Stimulated activated CD8-positive, alpha-beta memory T cell treated with anti-CD3 and anti-CD28 coated beads, Interleukin-4, amount 100 ng/mL, for 48 hours (primary cell): ENCODE results near the gene PLA2G4F.
"Not testable (repeated sequence)": the region's sequence is repeated elsewhere in the genome, so short reads cannot be mapped to it uniquely, and the experiment has no call there.

Experiments
- DNase-seq: peaks from one replicate; pipeline ENCODE4 v3.0.0-alpha.2; 2020

PLA2G4F gene

GRCh38 chr15:42092398-42093318 lies 63.8 kb downstream of the PLA2G4F start:
- DNase-seq = no peak

- DNase-seq = not testable (repeated sequence)
Measured at GRCh38 chr15:42091753-42092397, 64.6 kb downstream of the PLA2G4F start.

GRCh38 chr15:42090781-42091180 lies 65.7 kb downstream of the PLA2G4F start:
- DNase-seq = peak; percentile 6

DNA sequence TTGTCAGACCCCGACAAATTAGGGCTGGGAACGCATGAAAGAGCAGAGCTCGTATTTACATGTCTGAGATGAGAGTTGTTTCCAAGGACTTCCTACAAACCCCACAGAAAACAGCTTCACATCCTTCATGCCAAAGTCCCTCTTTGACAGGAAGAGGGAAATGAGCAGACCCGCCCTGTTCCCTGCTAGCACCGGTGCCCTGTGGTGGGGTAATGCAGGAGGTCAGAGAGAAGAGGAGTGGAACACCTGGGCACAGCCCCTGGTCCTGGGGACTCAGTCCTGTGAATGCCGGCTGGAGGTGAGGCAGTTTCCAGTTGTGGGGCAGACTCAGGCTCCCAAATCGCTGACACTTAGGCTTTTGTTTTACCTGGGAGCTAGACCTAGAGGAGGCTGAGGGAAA lies 66.1 kb downstream of the PLA2G4F start:
- DNase-seq = peak; percentile 17

DNA sequence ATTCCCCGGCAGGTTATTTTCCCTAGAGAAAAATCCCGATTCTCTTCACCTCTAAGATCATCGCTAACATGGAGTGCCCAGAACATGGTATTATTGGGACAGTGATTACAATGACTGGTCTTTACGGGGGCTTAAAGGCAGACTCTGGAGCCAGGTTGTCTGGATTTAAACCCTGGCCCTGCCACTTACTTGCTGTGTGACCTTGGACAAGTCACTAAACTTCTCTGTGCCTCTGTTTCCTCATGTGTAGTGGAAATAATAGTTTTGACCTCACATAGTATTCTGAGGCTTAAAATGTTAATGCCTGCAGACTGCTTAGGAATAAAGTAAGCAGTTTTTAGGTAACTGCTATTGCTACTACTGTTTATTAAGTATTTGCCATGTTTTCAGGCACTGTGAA lies 66.5 kb downstream of the PLA2G4F start:
- DNase-seq = peak; percentile 16
